HepG2 (cell line): ENCODE data around the gene MASP1. TPM values are rescaled to one million over a fixed set of nuclear protein-coding genes. Genes with fewer than 3 reads are reported as not detected.

Experiments
- ERF ChIP-seq: IDR thresholded peaks from 2 replicates; pipeline ENCODE4 v1.6.1; 2018; ENCODE audit warnings: missing biosample characterization, missing genetic modification reagents
- HOXA9 ChIP-seq: sonication (generic); formaldehyde crosslinking; IDR thresholded peaks from 2 replicates; pipeline ENCODE4 v1.8.1; 2022; ENCODE audit warnings: missing genetic modification reagents, mild to moderate bottlenecking, moderate library complexity, borderline replicate concordance
- JUNB ChIP-seq: sonication (generic); formaldehyde crosslinking; IDR thresholded peaks from 2 replicates; pipeline ENCODE4 v1.8.0; 2022; ENCODE audit warnings: missing genetic modification reagents, mild to moderate bottlenecking, borderline replicate concordance
- KLF12 ChIP-seq: sonication (generic); formaldehyde crosslinking; IDR thresholded peaks from 2 replicates; pipeline ENCODE4 v1.4.0; 2020; ENCODE audit warnings: missing genetic modification reagents, borderline replicate concordance
- KLF16 ChIP-seq, 2 experiments: sonication (generic) in 1 of 2; formaldehyde crosslinking in 1 of 2; IDR thresholded peaks; 2 replicates each; pipeline versions ENCODE4 v1.6.1 to v1.8.0; 2016 to 2023; ENCODE audit warnings: missing genetic modification reagents in 2 of 2, missing compliant biosample characterization in 1 of 2
- MAFF ChIP-seq: IDR thresholded peaks from 2 replicates; pipeline ENCODE4 v1.6.1; 2011; ENCODE audit warnings: low read depth, low read length, improper control_type of control experiment
- MBD4 ChIP-seq: IDR thresholded peaks from 2 replicates; pipeline ENCODE4 v1.6.1; 2012; ENCODE audit warnings: low read length, inconsistent platforms, borderline replicate concordance
- NBN ChIP-seq: fragments of 450-650 bp; conservative IDR thresholded peaks from 2 replicates; pipeline ENCODE4 v1.6.1; 2017
- NKX3-1 ChIP-seq: sonication (generic); formaldehyde crosslinking; IDR thresholded peaks from 2 replicates; pipeline ENCODE4 v1.5.0; 2020; ENCODE audit warnings: missing genetic modification reagents
- PHF5A ChIP-seq: IDR thresholded peaks from one replicate; pipeline ENCODE4 v1.6.1; 2018; ENCODE audit warnings: low read depth, missing genetic modification reagents; ENCODE audit not compliant: unreplicated experiment
- RARG ChIP-seq: sonication (generic); formaldehyde crosslinking; IDR thresholded peaks from 2 replicates; pipeline ENCODE4 v1.4.0; 2020; ENCODE audit warnings: low read depth, mild to moderate bottlenecking, missing genetic modification reagents
- RFXANK ChIP-seq: IDR thresholded peaks from 2 replicates; pipeline ENCODE4 v1.6.1; 2016
- SRSF4 ChIP-seq: fragments of 200-400 bp; formaldehyde crosslinking; IDR thresholded peaks from one replicate; pipeline ENCODE4 v1.6.1; 2018; ENCODE audit warnings: mild to moderate bottlenecking, low read depth, low read length, moderate library complexity; ENCODE audit not compliant: poor library complexity, severe bottlenecking
- ZBTB3 ChIP-seq: sonication (generic); formaldehyde crosslinking; IDR thresholded peaks from 2 replicates; pipeline ENCODE4 v1.4.0; 2020; ENCODE audit warnings: low read depth, mild to moderate bottlenecking, moderate library complexity, missing genetic modification reagents, borderline replicate concordance
- ZNF251 ChIP-seq: sonication (generic); formaldehyde crosslinking; IDR thresholded peaks from 2 replicates; pipeline ENCODE4 v1.9.0; 2021; ENCODE audit warnings: mild to moderate bottlenecking, missing genetic modification reagents
- ZNF343 ChIP-seq: sonication (generic); formaldehyde crosslinking; IDR thresholded peaks from 2 replicates; pipeline ENCODE4 v1.4.0; 2020; ENCODE audit warnings: mild to moderate bottlenecking, missing genetic modification reagents
- ZNF781 ChIP-seq: sonication (generic); formaldehyde crosslinking; IDR thresholded peaks from 2 replicates; pipeline ENCODE4 v1.5.1; 2020; ENCODE audit warnings: borderline replicate concordance, mild to moderate bottlenecking, missing genetic modification reagents; ENCODE audit errors: not compliant biosample characterization
- ZNF879 ChIP-seq: sonication (generic); formaldehyde crosslinking; IDR thresholded peaks from 2 replicates; pipeline ENCODE4 v1.8.1; 2023; ENCODE audit warnings: missing genetic modification reagents
- polyA plus RNA-seq, 8 experiments: library from polyadenylated mRNA; depleted of rRNA in 3 of 8; stranded (reverse) in 7 of 8; unstranded in 1 of 8; fragments of >200 nt; fragmentation: Illumina TruSeq in 4 of 8; extraction: Trizol in 4 of 8; gene quantifications; 2 replicates each; pipeline versions ENCODE4 v1.2.1 to v1.2.3, GENCODE V29; 2011 to 2016; ENCODE audit warnings: low read depth in 4 of 8, missing spikeins in 1 of 8, mixed read lengths in 1 of 8; ENCODE audit not compliant: insufficient read depth in 1 of 8
- total RNA-seq, 5 experiments: library from RNA; depleted of rRNA; stranded (reverse); fragments of >200 nt; fragmentation: Illumina TruSeq; extraction: Trizol; gene quantifications; 2 replicates each; pipeline ENCODE4 v1.2.3, GENCODE V29; 2016; ENCODE audit warnings: low read depth in 1 of 5
- TF ChIP-seq, protein P1 (sequence below): sonication (generic); formaldehyde crosslinking; IDR thresholded peaks from 2 replicates; pipeline ENCODE4 v1.5.0; 2020; ENCODE audit warnings: mild to moderate bottlenecking, missing genetic modification reagents
- TF ChIP-seq, protein P2 (sequence below): sonication (generic); formaldehyde crosslinking; IDR thresholded peaks from 2 replicates; pipeline ENCODE4 v1.5.1; 2020; ENCODE audit warnings: missing genetic modification reagents, mild to moderate bottlenecking, borderline replicate concordance
- TF ChIP-seq, protein P3 (sequence below): sonication (generic); formaldehyde crosslinking; IDR thresholded peaks from 2 replicates; pipeline ENCODE4 v1.4.0; 2020; ENCODE audit warnings: missing genetic modification reagents, mild to moderate bottlenecking, borderline replicate concordance
- TF ChIP-seq, protein P4 (sequence below): sonication (generic); formaldehyde crosslinking; IDR thresholded peaks from 2 replicates; pipeline ENCODE4 v1.4.0; 2020; ENCODE audit warnings: mild to moderate bottlenecking, missing genetic modification reagents
- TF ChIP-seq, protein P5 (sequence below): sonication (generic); formaldehyde crosslinking; IDR thresholded peaks from 2 replicates; pipeline ENCODE4 v1.5.0; 2020; ENCODE audit warnings: missing genetic modification reagents

Gene MASP1
- total and polyA plus RNA-seq, 2 of the 13 experiments (the other 11 are each of a cell fraction or from before 2014, with no cell fraction given): 10.8 to 56.0 TPM

DNA sequence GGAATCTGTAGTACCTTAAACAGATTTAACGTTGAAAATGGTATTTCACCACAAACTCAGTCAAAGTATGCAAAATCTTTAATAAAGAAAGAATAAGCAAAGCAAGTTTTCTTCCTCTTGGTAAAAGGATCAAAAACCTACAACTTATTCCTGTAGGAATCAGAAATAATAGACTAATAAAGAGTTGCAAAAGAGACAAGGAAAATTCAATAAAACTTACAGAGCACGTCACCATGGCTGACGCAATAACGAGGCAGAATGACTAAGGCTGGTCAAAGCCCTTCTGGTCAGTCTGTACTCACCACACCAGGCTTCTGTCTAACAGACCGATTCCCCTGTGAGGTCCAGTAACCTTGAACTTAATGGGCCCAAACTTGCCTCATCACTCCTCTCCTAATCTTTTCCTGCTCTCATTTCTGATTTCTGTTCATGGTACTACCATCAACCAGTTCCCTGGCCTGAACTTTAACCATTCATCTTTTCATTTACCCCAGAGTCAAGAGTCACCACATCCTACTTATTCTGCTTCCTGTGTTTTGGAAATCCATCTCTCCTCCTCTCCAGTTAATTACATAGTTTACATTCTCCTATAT, 5.0 kb downstream of the MASP1 start (continued):
- TF ChIP-seq MBD4 (no peak), ZNF879 (CRISPR knock-in tag) (no peak), NKX3-1 (no peak), HOXA9 (CRISPR knock-in tag) (no peak), ZNF781 (CRISPR knock-in tag) (no peak), JUNB (CRISPR knock-in tag) (no peak), SRSF4 (no peak), MAFF (no peak), KLF12 (CRISPR knock-in tag) (no peak), ZNF343 (CRISPR knock-in tag) (no peak), KLF16 (CRISPR knock-in tag; IDR thresholded peaks at IDR 0.05) (no peak; a peak in 1 of 4 replicates), PHF5A (CRISPR knock-in tag) (no peak), NBN (no peak), RFXANK (CRISPR knock-in tag) (no peak), RARG (CRISPR knock-in tag) (no peak), ZNF251 (CRISPR knock-in tag) (no peak), ZBTB3 (CRISPR knock-in tag) (no peak), ERF (CRISPR knock-in tag) (no peak)
- TF ChIP-seq, protein P1, sequence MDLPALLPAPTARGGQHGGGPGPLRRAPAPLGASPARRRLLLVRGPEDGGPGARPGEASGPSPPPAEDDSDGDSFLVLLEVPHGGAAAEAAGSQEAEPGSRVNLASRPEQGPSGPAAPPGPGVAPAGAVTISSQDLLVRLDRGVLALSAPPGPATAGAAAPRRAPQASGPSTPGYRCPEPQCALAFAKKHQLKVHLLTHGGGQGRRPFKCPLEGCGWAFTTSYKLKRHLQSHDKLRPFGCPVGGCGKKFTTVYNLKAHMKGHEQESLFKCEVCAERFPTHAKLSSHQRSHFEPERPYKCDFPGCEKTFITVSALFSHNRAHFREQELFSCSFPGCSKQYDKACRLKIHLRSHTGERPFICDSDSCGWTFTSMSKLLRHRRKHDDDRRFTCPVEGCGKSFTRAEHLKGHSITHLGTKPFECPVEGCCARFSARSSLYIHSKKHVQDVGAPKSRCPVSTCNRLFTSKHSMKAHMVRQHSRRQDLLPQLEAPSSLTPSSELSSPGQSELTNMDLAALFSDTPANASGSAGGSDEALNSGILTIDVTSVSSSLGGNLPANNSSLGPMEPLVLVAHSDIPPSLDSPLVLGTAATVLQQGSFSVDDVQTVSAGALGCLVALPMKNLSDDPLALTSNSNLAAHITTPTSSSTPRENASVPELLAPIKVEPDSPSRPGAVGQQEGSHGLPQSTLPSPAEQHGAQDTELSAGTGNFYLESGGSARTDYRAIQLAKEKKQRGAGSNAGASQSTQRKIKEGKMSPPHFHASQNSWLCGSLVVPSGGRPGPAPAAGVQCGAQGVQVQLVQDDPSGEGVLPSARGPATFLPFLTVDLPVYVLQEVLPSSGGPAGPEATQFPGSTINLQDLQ: no peak
- TF ChIP-seq, protein P2, sequence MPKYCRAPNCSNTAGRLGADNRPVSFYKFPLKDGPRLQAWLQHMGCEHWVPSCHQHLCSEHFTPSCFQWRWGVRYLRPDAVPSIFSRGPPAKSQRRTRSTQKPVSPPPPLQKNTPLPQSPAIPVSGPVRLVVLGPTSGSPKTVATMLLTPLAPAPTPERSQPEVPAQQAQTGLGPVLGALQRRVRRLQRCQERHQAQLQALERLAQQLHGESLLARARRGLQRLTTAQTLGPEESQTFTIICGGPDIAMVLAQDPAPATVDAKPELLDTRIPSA (CRISPR knock-in tag): no peak
- TF ChIP-seq, protein P3, sequence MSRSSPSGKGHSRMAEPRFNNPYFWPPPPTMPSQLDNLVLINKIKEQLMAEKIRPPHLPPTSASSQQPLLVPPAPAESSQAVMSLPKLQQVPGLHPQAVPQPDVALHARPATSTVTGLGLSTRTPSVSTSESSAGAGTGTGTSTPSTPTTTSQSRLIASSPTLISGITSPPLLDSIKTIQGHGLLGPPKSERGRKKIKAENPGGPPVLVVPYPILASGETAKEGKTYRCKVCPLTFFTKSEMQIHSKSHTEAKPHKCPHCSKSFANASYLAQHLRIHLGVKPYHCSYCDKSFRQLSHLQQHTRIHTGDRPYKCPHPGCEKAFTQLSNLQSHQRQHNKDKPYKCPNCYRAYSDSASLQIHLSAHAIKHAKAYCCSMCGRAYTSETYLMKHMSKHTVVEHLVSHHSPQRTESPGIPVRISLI (CRISPR knock-in tag): no peak
- TF ChIP-seq, protein P4, sequence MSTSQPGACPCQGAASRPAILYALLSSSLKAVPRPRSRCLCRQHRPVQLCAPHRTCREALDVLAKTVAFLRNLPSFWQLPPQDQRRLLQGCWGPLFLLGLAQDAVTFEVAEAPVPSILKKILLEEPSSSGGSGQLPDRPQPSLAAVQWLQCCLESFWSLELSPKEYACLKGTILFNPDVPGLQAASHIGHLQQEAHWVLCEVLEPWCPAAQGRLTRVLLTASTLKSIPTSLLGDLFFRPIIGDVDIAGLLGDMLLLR (CRISPR knock-in tag): no peak
- TF ChIP-seq, protein P5, sequence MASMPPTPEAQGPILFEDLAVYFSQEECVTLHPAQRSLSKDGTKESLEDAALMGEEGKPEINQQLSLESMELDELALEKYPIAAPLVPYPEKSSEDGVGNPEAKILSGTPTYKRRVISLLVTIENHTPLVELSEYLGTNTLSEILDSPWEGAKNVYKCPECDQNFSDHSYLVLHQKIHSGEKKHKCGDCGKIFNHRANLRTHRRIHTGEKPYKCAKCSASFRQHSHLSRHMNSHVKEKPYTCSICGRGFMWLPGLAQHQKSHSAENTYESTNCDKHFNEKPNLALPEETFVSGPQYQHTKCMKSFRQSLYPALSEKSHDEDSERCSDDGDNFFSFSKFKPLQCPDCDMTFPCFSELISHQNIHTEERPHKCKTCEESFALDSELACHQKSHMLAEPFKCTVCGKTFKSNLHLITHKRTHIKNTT (CRISPR knock-in tag): no peak
